Stimulated activated CD4-positive, alpha-beta T cell treated with anti-CD3 and anti-CD28 coated beads, Interleukin-15, amount 100 ng/mL, for 24 hours (primary cell): ENCODE results near the gene STK11.

ENCODE experiments used
- DNase-seq: peaks from one replicate; pipeline ENCODE4 v3.0.0-alpha.2; 2020

The STK11 gene

GRCh38 chr19:1251330-1252220 lies 46.0 kb downstream of the STK11 start:
- DNase-seq: peak; percentile 79

- DNase-seq: peak; percentile 79
Measured at GRCh38 chr19:1252221-1252820, 46.7 kb downstream of the STK11 start.

- peak; percentile 86 for DNase-seq
Measured at GRCh38 chr19:1252821-1253513, 47.4 kb downstream of the STK11 start.

- no peak for DNase-seq
Measured at GRCh38 chr19:1253514-1254080, 48.0 kb downstream of the STK11 start.

GRCh38 chr19:1254081-1254527 lies 48.5 kb downstream of the STK11 start:
- no peak for DNase-seq

DNA sequence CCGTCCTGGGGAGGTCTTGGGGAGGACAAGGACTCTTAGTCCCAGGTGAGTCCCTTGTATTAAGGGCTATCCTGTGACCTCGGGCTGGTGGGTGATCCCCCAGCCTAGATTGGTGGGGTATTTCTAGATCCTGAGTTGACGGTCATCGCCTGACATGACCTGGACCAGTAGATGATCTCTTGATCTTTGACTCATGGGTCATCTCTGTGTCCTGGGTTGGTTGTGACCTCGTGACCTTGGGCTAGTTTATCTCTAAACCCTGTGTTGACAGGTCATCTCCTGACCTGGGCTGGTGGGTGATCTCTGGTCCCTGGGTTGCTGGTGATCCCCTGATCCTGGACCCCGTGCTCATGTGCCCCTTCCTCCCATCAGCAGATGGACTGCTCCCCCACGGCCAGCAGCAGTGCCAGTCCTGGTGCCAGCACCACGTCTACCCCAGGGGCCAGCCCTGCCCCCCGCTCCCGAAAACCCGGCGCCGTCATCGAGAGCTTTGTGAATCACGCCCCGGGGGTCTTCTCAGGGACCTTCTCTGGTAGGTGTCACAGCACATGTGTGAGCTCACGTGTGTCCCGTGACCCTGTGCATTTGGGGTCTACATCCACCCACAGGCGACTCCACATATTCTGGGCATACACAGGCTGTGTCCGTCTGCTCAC lies 49.1 kb downstream of the STK11 start:
- no peak for DNase-seq

- DNase-seq: no peak
Measured at GRCh38 chr19:1255186-1256161, 49.9 kb downstream of the STK11 start.

DNA sequence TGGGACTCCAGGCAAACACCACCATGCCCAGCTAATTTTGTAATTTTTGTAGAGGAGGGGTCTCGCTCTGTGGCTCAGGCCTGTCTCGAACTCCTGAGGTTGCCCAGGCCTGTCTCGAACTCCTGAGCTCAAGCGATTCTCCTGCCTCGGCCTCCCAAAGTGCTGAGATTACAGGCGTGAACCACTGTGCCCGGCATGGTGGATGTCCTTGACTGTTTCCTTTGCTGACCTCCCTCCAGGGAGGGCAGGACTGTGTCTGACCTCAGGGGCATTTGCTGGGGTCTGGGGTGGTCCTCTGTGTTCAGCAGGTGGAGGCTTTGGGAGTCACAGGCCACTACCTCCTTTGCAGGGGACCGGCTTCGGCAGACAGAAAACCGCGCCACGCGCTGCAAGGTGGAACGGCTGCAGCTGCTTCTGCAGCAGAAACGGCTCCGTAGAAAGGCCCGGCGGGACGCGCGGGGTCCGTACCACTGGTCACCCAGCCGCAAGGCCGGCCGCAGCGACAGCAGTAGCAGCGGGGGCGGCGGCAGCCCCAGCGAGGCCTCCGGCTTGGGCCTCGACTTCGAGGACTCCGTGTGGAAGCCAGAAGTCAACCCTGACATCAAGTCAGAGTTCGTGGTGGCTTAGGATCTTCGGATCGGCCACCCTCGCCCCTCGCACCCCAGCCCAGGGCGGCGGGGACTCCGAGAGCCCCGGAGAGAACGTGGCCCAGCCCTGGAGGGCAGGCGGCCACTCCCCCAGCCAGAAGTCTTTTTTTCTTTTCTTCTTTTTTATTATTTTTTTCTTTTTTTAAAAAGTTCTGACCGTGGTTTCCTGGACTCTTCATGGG lies 51.3 kb downstream of the STK11 start:
- DNase-seq: no peak

DNA sequence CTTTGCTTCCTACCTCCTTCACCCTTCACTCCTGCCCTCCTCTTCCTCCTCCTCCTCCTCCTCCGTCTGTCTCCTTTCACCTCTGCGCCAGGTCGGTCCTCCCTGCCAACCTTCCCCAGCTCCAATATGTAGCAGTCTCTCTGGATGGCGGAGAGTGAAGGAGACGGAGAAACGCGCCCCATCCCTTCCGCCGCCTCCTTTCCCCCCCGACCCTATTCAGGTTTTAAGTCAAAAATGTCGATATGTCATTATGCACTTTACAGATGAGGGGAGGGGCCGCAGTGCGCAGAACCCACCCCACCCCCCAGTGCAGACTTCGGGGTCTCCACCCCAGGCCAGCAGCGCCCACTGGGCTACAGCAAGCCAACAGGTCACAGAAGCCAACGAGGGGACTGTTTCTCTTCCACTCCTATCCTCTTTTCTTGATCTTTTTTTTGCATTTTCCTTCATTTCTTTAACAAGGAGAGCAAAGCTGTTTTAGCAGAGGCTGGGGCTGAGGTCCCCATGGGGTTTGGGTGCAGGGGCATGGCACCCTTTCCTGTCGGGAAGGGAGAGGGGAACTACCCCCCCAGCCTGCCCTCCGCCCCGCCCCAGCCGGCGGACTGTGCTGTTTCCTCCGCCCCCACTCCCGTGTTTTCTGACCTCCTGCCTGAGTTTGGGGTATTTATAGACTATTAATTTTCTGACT lies 52.0 kb downstream of the STK11 start:
- DNase-seq: no peak

- no peak for DNase-seq
Measured at GRCh38 chr19:1258163-1258492, 52.5 kb downstream of the STK11 start.

DNA sequence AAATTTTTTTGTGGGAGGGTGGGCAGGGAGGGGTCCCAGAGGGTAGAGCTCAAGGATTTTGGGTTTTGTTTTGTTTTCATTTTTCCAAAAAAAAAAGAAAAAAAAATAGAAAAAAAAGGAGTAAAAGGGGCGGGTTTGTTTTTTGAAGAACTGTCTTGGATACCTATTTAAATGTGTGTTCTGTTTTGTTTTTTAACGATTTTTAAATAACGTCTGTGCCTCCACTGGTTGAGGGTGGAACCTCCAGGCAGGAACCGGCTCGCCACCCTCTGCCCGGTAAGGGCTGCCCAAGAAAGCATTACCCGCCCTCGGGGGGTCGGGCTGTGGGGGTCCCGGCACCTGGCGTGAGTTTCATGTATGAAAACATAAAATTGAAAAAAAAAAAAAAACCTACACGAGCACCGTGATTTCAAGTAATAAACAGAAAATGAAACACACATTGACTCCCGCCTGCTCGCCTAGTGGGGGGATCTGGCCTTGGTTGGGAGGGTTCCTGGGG lies 53.2 kb downstream of the STK11 start:
- DNase-seq: no peak

DNA sequence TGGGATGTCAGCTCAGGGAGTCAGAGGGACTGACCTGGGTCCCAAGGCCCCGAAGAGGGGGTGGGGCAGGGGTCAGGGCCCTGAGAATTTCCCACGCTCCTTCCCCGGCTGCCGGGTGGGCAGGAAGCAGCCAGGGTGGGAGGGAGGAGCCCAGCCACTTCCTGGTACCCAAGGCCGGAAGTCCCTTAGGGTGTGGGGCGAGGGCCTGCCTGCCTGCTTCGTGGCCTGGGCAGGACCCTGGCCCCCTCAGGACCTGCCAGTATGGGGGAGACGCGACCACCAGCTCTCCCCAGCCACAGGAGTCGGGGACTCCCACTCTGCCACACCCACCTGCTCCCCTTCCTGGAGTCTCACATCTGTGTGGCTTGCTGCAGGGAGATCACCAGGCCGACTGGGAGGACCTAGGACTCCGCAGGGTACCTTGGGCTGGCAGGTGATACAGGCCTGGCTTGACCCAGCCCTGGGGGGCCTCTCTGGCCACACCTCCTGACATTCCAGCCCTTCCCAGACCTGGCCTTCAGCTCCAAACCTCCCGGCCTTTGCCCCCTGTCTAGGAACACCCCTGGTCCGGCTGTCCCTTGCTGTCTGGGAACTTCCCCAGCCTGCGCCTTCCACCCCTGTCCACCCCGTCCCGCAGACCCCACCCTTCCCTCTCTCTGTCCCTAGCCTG lies 53.8 kb downstream of the STK11 start:
- peak; percentile 82 for DNase-seq

DNA sequence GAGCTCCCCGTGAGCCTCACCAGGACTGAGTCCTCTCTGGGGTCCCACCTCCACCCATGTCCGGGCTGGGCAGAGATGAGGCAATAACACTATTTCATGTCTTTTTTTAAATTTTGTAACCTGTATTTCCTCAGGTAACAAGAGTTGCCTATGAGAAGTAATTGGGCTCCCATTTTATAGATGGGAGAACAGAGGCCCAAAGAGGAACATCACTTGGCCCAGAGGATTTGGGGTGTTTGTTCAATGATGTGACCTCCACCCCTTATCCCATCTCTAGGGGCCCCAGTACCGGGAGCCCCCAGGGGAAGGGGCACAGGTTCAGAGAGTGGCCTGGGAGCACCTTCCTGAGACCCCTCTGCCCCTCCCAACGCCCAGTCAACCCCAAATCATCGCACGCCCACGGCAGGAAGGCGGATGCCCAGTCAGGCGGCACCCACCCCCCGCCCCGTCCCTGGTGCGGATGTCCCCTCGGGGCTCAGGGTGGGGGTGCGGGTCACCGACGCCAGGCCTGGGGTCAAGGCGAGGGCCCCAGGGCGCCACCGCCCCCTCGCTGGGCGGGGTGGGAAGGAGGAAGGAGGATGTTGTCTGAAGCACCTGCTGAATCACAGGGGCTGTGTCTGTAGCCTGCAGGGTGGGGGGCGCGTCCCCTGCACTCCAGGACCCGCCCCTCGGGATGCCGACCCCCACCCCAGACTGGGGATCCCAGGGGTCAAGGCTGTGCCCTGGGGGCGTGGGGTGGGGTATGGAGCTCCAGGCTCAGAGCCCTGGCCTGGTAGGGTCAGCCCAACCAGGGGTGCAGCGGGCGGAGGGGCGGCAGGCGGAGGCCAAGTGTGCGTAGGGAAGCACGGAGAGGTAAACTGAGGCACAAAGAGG lies 54.5 kb downstream of the STK11 start:
- DNase-seq: peak; percentile 66

DNA sequence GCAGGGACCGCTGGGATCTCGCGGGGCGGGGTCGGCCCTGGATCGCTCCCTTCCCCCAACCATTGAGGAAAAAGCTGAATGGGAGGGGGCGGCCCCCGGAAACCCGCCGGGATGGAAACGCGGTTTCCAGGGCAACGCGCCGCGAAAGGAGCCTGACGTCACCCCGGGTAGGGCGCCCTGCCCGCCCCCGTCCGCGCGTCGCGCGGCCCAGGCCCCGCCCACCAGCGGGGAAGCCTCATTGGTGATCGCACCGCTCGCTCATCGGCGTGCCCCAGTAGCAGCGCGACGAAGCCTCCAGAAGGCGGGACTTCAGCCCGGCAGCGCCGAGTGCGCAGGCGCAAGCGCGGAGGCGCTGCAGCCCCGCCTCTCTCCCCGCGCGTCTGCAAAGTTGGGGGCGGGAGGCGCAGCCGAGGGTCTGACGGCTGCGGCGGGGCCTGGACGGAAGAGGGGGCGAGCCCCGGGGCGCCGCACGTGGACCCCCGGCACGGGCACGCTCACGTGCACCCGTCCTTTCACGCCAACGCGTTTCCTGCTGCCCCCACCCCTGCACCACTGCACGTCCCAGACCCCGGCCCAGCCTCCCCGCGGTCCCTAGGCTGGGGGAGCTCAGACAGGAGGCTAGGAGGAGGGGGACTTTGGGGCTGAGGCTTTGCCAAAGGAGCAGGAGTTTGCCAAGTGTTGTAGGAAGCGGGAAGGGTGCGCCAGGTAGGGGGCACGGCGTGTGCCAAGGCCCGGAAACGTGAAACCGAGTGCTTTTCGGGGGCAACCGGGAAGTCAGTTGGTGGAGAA lies 55.4 kb downstream of the STK11 start:
- DNase-seq: peak; percentile 97

GRCh38 chr19:1261538-1261797 lies 55.9 kb downstream of the STK11 start:
- DNase-seq: no peak

DNA sequence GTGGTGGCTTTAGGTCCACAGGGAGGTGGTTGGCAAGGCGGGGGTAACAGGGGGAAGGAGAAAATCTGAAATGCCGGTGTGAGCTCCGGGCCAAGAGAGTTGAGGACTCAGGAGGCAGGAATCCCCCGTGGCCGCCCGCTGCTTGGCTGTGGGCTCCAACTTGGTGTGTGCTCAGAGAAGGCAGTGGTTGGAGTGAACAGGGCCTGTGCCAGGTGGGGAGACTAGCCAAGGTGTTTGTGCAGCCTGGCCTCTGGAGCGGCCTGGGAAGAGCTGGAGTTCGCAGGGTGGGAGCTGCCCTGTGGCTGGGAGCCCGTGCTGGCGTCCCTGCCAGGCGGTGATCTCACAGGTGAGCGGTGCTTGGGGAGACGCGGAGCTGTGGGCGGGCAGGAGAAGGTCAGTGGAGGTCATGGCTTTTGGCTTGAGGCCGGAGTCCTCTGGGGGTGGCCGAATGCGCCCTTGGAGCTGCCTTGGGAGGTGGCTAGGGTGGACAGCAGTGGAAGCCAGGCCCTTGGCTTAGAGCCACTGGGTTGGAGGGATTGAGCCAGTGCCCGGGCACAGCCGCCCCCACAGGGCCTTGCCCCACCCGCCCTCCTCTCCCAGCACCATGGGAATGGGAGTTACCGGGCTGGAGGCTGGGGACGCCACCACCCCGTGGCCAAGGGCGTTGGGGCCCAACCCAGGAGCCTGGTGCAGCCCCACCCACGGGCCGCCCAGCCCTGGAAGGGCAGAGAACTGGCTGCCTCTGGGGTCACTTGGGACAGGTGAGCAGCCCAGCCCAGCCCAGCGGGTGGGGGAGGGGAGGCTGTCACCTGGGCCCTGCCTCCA lies 56.4 kb downstream of the STK11 start:
- DNase-seq: no peak

DNA sequence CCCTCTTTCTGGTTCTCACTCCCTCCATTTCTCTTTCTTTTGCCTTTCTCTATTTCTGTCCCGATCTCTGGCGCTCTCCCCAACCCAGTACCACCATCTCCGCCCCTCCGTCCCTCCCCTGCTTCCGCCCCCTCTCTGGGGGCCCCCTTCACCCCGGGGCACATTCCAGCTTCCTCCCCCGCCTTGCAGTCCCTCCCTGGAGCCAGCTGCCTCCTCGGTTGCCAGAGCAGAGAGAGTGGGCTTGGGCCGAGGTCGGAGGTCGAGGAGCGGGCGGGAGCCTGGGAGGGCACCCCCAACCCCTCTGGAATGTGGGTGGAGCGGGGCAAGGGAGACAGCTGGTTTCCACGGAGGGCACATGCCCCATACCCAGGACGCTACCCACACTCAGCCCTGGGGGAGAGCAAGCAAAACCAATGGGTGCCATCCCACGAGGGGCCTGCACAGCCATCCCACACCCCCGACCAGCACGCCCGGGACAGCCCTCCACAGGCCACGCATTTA lies 57.1 kb downstream of the STK11 start:
- no peak for DNase-seq
